HG03139 (cell line): ENCODE measurements around the gene FBXO41.

Experiments used
- ATAC-seq: cut with Tn5 transposase; IDR thresholded peaks from one replicate; pipeline ENCODE4 v1.9.1; 2021; ENCODE audit not compliant: unreplicated experiment

Gene FBXO41

GRCh38 chr2:73284296-73285158 lies at the start of gene FBXO41:
TSS of gene FBXO41 (minus strand) at chr2:73284478. CDS start at chr2:73269630, 14,848 bp downstream.
- peak; percentile 73 for ATAC-seq

- ATAC-seq, result no peak
These were observed 49.8 kb upstream of the FBXO41 start for GRCh38 chr2:73334045-73334444.

GRCh38 chr2:73333564-73333963 lies 49.3 kb upstream of the FBXO41 start:
- ATAC-seq, result no peak

- no peak for ATAC-seq
These were observed 39.9 kb upstream of the FBXO41 start for GRCh38 chr2:73324126-73324725.

- ATAC-seq, result no peak
These were observed 39.3 kb upstream of the FBXO41 start for GRCh38 chr2:73323551-73323950.

GRCh38 chr2:73314441-73314840 lies 30.2 kb upstream of the FBXO41 start:
- ATAC-seq, result no peak

GRCh38 chr2:73307720-73308119 lies 23.4 kb upstream of the FBXO41 start:
- ATAC-seq, result no peak

GRCh38 chr2:73301636-73302035 lies 17.4 kb upstream of the FBXO41 start:
- ATAC-seq, result no peak

GRCh38 chr2:73300926-73301325 lies 16.6 kb upstream of the FBXO41 start:
- no peak for ATAC-seq

- ATAC-seq, result no peak
These were observed 13.3 kb upstream of the FBXO41 start for GRCh38 chr2:73297586-73297985.

- ATAC-seq, result no peak
These were observed 12.9 kb upstream of the FBXO41 start for GRCh38 chr2:73297151-73297559.

GRCh38 chr2:73295751-73296400 lies 11.6 kb upstream of the FBXO41 start:
- no peak for ATAC-seq

GRCh38 chr2:73294239-73294638 lies 10.0 kb upstream of the FBXO41 start:
- ATAC-seq, result no peak

- ATAC-seq, result peak; percentile 83
These were observed 9.4 kb upstream of the FBXO41 start, which contains the start of gene EGR4 for GRCh38 chr2:73293534-73294171. TSS of gene EGR4 (minus strand) at chr2:73293548. CDS start at chr2:73293317, 231 bp downstream.

- ATAC-seq, result no peak
These were observed 8.7 kb upstream of the FBXO41 start for GRCh38 chr2:73292906-73293533.

GRCh38 chr2:73292316-73292905 lies 8.1 kb upstream of the FBXO41 start:
- no peak for ATAC-seq

GRCh38 chr2:73291461-73292315 lies 7.4 kb upstream of the FBXO41 start:
- ATAC-seq, result no peak

GRCh38 chr2:73291093-73291460 lies 6.8 kb upstream of the FBXO41 start:
- no peak for ATAC-seq

GRCh38 chr2:73290049-73290839 lies 6.0 kb upstream of the FBXO41 start:
- no peak for ATAC-seq
